ENCODE data around the gene GPR132.

The GPR132 gene

GRCh38 chr14:105023144-105023543, 42.1 kb downstream of the GPR132 start:
- Histone ChIP-seq H3K36me3 (ENCODE audit: control insufficient read depth, insufficient read depth, low read length) (no peaks in the 10 kb centered on the region), H2AFZ (no peak overlapping the region), H3K9me3 (ENCODE audit: control insufficient read depth, low read length) (no peaks in the 10 kb centered on the region), H3K27me3 (ENCODE audit: control insufficient read depth, insufficient read depth, low read length) (no peaks in the 10 kb centered on the region), H3K27ac (no peak overlapping the region), H3K4me2 (ENCODE audit: low read length) (no peak overlapping the region), H3K4me1 (no peaks in the 10 kb centered on the region), H3K4me3 (ENCODE audit: low read depth, low read length) (no peak overlapping the region), H3K9ac (no peak overlapping the region), H3K79me2 (peaks cover 14% of the 10 kb centered on the region)
- TF ChIP-seq CTCF (IDR thresholded peaks at IDR 0.05): no peak

GRCh38 chr14:105022276-105022670, 43.0 kb downstream of the GPR132 start:
- Histone ChIP-seq H3K9ac (no peak overlapping the region), H3K27me3 (ENCODE audit: control insufficient read depth, insufficient read depth, low read length) (no peaks in the 10 kb centered on the region), H3K36me3 (ENCODE audit: control insufficient read depth, insufficient read depth, low read length) (no peaks in the 10 kb centered on the region), H3K79me2 (peaks cover 14% of the 10 kb centered on the region), H3K4me2 (ENCODE audit: low read length) (peak overlapping the region; percentile 100), H2AFZ (no peak overlapping the region), H3K4me1 (no peaks in the 10 kb centered on the region), H3K4me3 (ENCODE audit: low read depth, low read length) (no peak overlapping the region), H3K27ac (no peak overlapping the region), H3K9me3 (ENCODE audit: control insufficient read depth, low read length) (no peaks in the 10 kb centered on the region)
- TF ChIP-seq CTCF (IDR thresholded peaks at IDR 0.05): no peak

GRCh38 chr14:105021656-105022275, 43.5 kb downstream of the GPR132 start:
- H3K9ac ChIP-seq: no peak overlapping the region
- H3K9me3 ChIP-seq (ENCODE audit: control insufficient read depth, low read length): no peaks in the 10 kb centered on the region
- H3K36me3 ChIP-seq (ENCODE audit: control insufficient read depth, insufficient read depth, low read length): no peaks in the 10 kb centered on the region
- H3K27ac ChIP-seq: peak overlapping the region; percentile 33
- H3K4me1 ChIP-seq: no peaks in the 10 kb centered on the region
- peak overlapping the region; percentile 86 for H3K4me3 ChIP-seq (ENCODE audit: low read depth, low read length)
- H3K27me3 ChIP-seq (ENCODE audit: control insufficient read depth, insufficient read depth, low read length): no peaks in the 10 kb centered on the region
- H2AFZ ChIP-seq: peak overlapping the region; percentile 77
- peak overlapping the region; percentile 100 for H3K4me2 ChIP-seq (ENCODE audit: low read length)
- no peak for TF ChIP-seq CTCF (IDR thresholded peaks at IDR 0.05)
- peaks cover 16% of the 10 kb centered on the region for H3K79me2 ChIP-seq

GRCh38 chr14:105020815-105021655, 44.2 kb downstream of the GPR132 start, which contains the start of gene CDCA4:
Gene CDCA4, minus strand, starts transcription at chr14:105021083. Its CDS starts 9,154 bp downstream, at chr14:105011929.
- Histone ChIP-seq H3K9ac (no peak within 1 kb of the TSS), H3K27me3 (ENCODE audit: control insufficient read depth, insufficient read depth, low read length) (no peaks in the 10 kb centered on the region), H3K27ac (peak within 1 kb of the TSS; percentile 33), H3K9me3 (ENCODE audit: control insufficient read depth, low read length) (no peaks in the 10 kb centered on the region), H2AFZ (peak within 1 kb of the TSS; percentile 77), H3K4me1 (no peaks in the 10 kb centered on the region), H3K79me2 (peaks cover 18% of the 10 kb centered on the region), H3K4me2 (ENCODE audit: low read length) (peak within 1 kb of the TSS; percentile 100), H3K4me3 (ENCODE audit: low read depth, low read length) (peak within 1 kb of the TSS; percentile 86), H3K36me3 (ENCODE audit: control insufficient read depth, insufficient read depth, low read length) (no peaks in the 10 kb centered on the region)
- TF ChIP-seq CTCF (IDR thresholded peaks at IDR 0.05): no peak
